ENCODE results near the gene SNAI1. TPM values are rescaled to one million over a fixed set of nuclear protein-coding genes. Genes with fewer than 3 reads are reported as not detected.

SNAI1 gene
- total and polyA plus RNA-seq, 2 donors (not counting 1 experiment from before 2014, with no cell fraction given), result 4.3 to 4.9 TPM

- 80% methylated on average over 1 of the region's 2 CpGs for WGBS (ENCODE audit: insufficient coverage)
- intact Hi-C loops (cut with micrococcal nuclease), result no loop called here
- CTCF ChIA-PET, result interaction anchor here (2.0 kb wide), 1 partner anchor 28 kb away, joined by 5 read pairs; no protein-coding TSS in a partner anchor
- peaks cover 15% of the 10 kb centered on the region for H3K4me1 Mint-ChIP-seq
- ATAC-seq (ENCODE audit: low read depth), result no peak
- POLR2A ChIA-PET, result no interaction called here
- H3K27me3 Mint-ChIP-seq, result peaks cover 24% of the 10 kb centered on the region
- no peaks in the 10 kb centered on the region for H3K9me3 ChIP-seq (ENCODE audit: control extremely low read depth in 1 of 3, control insufficient read depth in 2 of 3, insufficient read depth in 1 of 3, low read length in 2 of 3)
- TF ChIP-seq EZH2 (IDR thresholded peaks at IDR 0.05; ENCODE audit: borderline replicate concordance, insufficient read depth, low read depth, low read length, poor library complexity, severe bottlenecking), result no peak
- no peak for TF ChIP-seq CTCF (IDR thresholded peaks at IDR 0.05)
- H3K27me3 ChIP-seq (replicated peaks in 1 of 4; ENCODE audit: control extremely low read depth in 1 of 4, control insufficient read depth in 3 of 4, insufficient read depth in 4 of 4, low read length in 3 of 4), result peaks cover 0 to 18% (median 3%) of the 10 kb centered on the region in 4 experiments
- H3K4me1 ChIP-seq (ENCODE audit: control insufficient read depth in 2 of 2, insufficient read depth in 2 of 2, low read length in 2 of 2), result peaks cover 5 to 12% of the 10 kb centered on the region in 2 donors
- H3K4me3 Mint-ChIP-seq, result no peak overlapping the region
- H3K36me3 ChIP-seq (replicated peaks in 1 of 2; ENCODE audit: control extremely low read depth in 1 of 2, control insufficient read depth in 1 of 2, extremely low read depth in 1 of 2, insufficient read depth in 2 of 2, low read length in 1 of 2), result no peaks in the 10 kb centered on the region
- DNase-seq, result no peak
- no peak overlapping the region for H3K4me2 ChIP-seq (replicated peaks; ENCODE audit: low read depth, low read length, poor library complexity, severe bottlenecking)
- no peak overlapping the region for H3K4me3 ChIP-seq (ENCODE audit: control extremely low read depth in 1 of 5, extremely low read depth in 1 of 5, insufficient read depth in 1 of 5, low read depth in 2 of 5, low read length in 4 of 5)
- H4K20me1 ChIP-seq (ENCODE audit: control insufficient read depth, insufficient read depth, low read length, poor library complexity, severe bottlenecking), result no peaks in the 10 kb centered on the region
- no peak overlapping the region for H3K27ac ChIP-seq (ENCODE audit: low read length in 2 of 2)
- H3K9me3 Mint-ChIP-seq (ENCODE audit: insufficient read depth), result no peaks in the 10 kb centered on the region
- no peak overlapping the region for H3K27ac Mint-ChIP-seq
- no peak overlapping the region for H2AFZ ChIP-seq (ENCODE audit: insufficient read depth, low read depth, low read length, poor library complexity, severe bottlenecking)
- no peak overlapping the region for H3K9ac ChIP-seq (ENCODE audit: low read length)
- H3K79me2 ChIP-seq (ENCODE audit: control insufficient read depth, insufficient read depth, low read length), result no peaks in the 10 kb centered on the region
These were observed 24.6 kb downstream of the SNAI1 start for GRCh38 chr20:50007369-50007768.

- no peak overlapping the region for H3K9ac ChIP-seq (ENCODE audit: low read length)
- H3K79me2 ChIP-seq (ENCODE audit: control insufficient read depth, insufficient read depth, low read length), result no peaks in the 10 kb centered on the region
- intact Hi-C loops (cut with micrococcal nuclease), result no loop called here
- peaks cover 21% of the 10 kb centered on the region for H3K4me1 Mint-ChIP-seq
- DNase-seq, result no peak
- no peak overlapping the region for H3K4me3 Mint-ChIP-seq
- 100% methylated on average over 2 of the region's 3 CpGs for WGBS (ENCODE audit: insufficient coverage)
- H3K27me3 ChIP-seq (replicated peaks in 1 of 4; ENCODE audit: control extremely low read depth in 1 of 4, control insufficient read depth in 3 of 4, insufficient read depth in 4 of 4, low read length in 3 of 4), result peaks cover 0 to 18% (median 3%) of the 10 kb centered on the region in 4 experiments
- H3K4me3 ChIP-seq (ENCODE audit: control extremely low read depth in 1 of 5, extremely low read depth in 1 of 5, insufficient read depth in 1 of 5, low read depth in 2 of 5, low read length in 4 of 5), result no peak overlapping the region
- POLR2A ChIA-PET, result no interaction called here
- H3K4me1 ChIP-seq (ENCODE audit: control insufficient read depth in 2 of 2, insufficient read depth in 2 of 2, low read length in 2 of 2), result peaks cover 12 to 18% of the 10 kb centered on the region in 2 donors
- CTCF ChIA-PET, result interaction anchor here (2.0 kb wide), 1 partner anchor 29 kb away, joined by 5 read pairs; no protein-coding TSS in a partner anchor
- no peak for ATAC-seq (ENCODE audit: low read depth)
- no peaks in the 10 kb centered on the region for H4K20me1 ChIP-seq (ENCODE audit: control insufficient read depth, insufficient read depth, low read length, poor library complexity, severe bottlenecking)
- peaks cover 24% of the 10 kb centered on the region for H3K27me3 Mint-ChIP-seq
- H3K9me3 ChIP-seq (ENCODE audit: control extremely low read depth in 1 of 3, control insufficient read depth in 2 of 3, insufficient read depth in 1 of 3, low read length in 2 of 3), result no peaks in the 10 kb centered on the region
- no peak overlapping the region for H2AFZ ChIP-seq (ENCODE audit: insufficient read depth, low read depth, low read length, poor library complexity, severe bottlenecking)
- no peaks in the 10 kb centered on the region for H3K36me3 ChIP-seq (replicated peaks in 1 of 2; ENCODE audit: control extremely low read depth in 1 of 2, control insufficient read depth in 1 of 2, extremely low read depth in 1 of 2, insufficient read depth in 2 of 2, low read length in 1 of 2)
- no peak overlapping the region for H3K27ac Mint-ChIP-seq
- H3K4me2 ChIP-seq (replicated peaks; ENCODE audit: low read depth, low read length, poor library complexity, severe bottlenecking), result no peak overlapping the region
- H3K27ac ChIP-seq (ENCODE audit: low read length in 2 of 2), result no peak overlapping the region
- no peaks in the 10 kb centered on the region for H3K9me3 Mint-ChIP-seq (ENCODE audit: insufficient read depth)
- no peak for TF ChIP-seq EZH2 (IDR thresholded peaks at IDR 0.05; ENCODE audit: borderline replicate concordance, insufficient read depth, low read depth, low read length, poor library complexity, severe bottlenecking)
- no peak for TF ChIP-seq CTCF (IDR thresholded peaks at IDR 0.05)
These were observed 25.2 kb downstream of the SNAI1 start for GRCh38 chr20:50008007-50008406.

Measured in B cell (primary cell).